Ishikawa (cell line): ENCODE results near the gene CTTN.

Source experiments
- CEBPB ChIP-seq: IDR thresholded peaks from 2 replicates; pipeline ENCODE4 v1.6.1; 2012
- CREB1 ChIP-seq: IDR thresholded peaks from 2 replicates; pipeline ENCODE4 v1.6.1; 2012; ENCODE audit warnings: low read depth
- EGR1 ChIP-seq: IDR thresholded peaks from 2 replicates; pipeline ENCODE4 v1.6.1; 2012
- EP300 ChIP-seq: IDR thresholded peaks from 2 replicates; pipeline ENCODE4 v1.6.1; 2012; ENCODE audit warnings: borderline replicate concordance
- FOXM1 ChIP-seq: IDR thresholded peaks from 2 replicates; pipeline ENCODE4 v1.6.1; 2012; ENCODE audit warnings: low read depth, borderline replicate concordance
- NFIC ChIP-seq: IDR thresholded peaks from 2 replicates; pipeline ENCODE4 v1.6.1; 2012
- RAD21 ChIP-seq: IDR thresholded peaks from 2 replicates; pipeline ENCODE4 v1.6.1; 2012; ENCODE audit warnings: low read depth
- TAF1 ChIP-seq: IDR thresholded peaks from 2 replicates; pipeline ENCODE4 v1.6.1; 2012; ENCODE audit warnings: low read depth, mild to moderate bottlenecking
- TCF12 ChIP-seq: IDR thresholded peaks from 2 replicates; pipeline ENCODE4 v1.6.1; 2012; ENCODE audit warnings: low read depth
- TEAD4 ChIP-seq: IDR thresholded peaks from 2 replicates; pipeline ENCODE4 v1.6.1; 2012
- YY1 ChIP-seq: IDR thresholded peaks from 2 replicates; pipeline ENCODE4 v1.6.1; 2012; ENCODE audit warnings: low read depth
- ZBTB7A ChIP-seq: IDR thresholded peaks from 2 replicates; pipeline ENCODE4 v1.6.1; 2012; ENCODE audit warnings: low read depth
- TF ChIP-seq, protein P1 (sequence below): IDR thresholded peaks from 2 replicates; pipeline ENCODE4 v1.6.1; 2012; ENCODE audit warnings: low read depth, mild to moderate bottlenecking
- TF ChIP-seq, protein P2 (sequence below): IDR thresholded peaks from 2 replicates; pipeline ENCODE4 v1.6.1; 2012
- TF ChIP-seq, protein P3 (sequence below): IDR thresholded peaks from 2 replicates; pipeline ENCODE4 v1.6.1; 2012

Gene CTTN

DNA sequence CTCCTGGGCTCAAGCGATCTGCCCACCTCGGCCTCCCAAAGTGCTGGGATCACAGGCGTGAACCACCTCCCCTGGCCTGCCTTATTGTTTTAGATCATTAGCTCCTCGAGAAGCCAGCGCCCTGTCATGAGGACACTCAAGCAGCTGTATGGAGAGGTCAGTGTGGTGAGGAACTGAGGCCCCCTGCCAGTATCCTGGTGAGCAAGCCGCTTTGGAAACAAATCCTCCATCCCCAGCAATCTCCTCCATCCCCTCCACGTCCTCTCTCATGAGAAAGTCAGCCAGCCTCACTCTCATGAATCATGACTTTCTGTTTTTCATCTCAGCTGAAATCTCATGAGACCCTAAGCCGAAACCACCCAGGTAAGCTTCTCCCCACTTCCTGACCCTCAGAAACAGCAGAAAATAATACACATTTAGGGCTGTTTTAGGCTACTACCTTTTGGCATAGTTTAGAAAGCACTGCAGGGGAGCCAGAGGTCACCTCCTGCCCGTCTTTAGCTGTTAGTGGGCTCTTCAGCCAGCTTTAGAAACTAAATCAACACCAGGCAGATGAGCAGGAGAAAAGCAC, 56.0 kb downstream of the CTTN start:
- TF ChIP-seq RAD21 (no peak), TCF12 (no peak), FOXM1 (no peak), CREB1 (no peak), YY1 (no peak)
- TF ChIP-seq, protein P1, sequence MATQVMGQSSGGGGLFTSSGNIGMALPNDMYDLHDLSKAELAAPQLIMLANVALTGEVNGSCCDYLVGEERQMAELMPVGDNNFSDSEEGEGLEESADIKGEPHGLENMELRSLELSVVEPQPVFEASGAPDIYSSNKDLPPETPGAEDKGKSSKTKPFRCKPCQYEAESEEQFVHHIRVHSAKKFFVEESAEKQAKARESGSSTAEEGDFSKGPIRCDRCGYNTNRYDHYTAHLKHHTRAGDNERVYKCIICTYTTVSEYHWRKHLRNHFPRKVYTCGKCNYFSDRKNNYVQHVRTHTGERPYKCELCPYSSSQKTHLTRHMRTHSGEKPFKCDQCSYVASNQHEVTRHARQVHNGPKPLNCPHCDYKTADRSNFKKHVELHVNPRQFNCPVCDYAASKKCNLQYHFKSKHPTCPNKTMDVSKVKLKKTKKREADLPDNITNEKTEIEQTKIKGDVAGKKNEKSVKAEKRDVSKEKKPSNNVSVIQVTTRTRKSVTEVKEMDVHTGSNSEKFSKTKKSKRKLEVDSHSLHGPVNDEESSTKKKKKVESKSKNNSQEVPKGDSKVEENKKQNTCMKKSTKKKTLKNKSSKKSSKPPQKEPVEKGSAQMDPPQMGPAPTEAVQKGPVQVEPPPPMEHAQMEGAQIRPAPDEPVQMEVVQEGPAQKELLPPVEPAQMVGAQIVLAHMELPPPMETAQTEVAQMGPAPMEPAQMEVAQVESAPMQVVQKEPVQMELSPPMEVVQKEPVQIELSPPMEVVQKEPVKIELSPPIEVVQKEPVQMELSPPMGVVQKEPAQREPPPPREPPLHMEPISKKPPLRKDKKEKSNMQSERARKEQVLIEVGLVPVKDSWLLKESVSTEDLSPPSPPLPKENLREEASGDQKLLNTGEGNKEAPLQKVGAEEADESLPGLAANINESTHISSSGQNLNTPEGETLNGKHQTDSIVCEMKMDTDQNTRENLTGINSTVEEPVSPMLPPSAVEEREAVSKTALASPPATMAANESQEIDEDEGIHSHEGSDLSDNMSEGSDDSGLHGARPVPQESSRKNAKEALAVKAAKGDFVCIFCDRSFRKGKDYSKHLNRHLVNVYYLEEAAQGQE = no peak
- TF ChIP-seq, protein P2, sequence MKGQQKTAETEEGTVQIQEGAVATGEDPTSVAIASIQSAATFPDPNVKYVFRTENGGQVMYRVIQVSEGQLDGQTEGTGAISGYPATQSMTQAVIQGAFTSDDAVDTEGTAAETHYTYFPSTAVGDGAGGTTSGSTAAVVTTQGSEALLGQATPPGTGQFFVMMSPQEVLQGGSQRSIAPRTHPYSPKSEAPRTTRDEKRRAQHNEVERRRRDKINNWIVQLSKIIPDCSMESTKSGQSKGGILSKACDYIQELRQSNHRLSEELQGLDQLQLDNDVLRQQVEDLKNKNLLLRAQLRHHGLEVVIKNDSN = no peak

DNA sequence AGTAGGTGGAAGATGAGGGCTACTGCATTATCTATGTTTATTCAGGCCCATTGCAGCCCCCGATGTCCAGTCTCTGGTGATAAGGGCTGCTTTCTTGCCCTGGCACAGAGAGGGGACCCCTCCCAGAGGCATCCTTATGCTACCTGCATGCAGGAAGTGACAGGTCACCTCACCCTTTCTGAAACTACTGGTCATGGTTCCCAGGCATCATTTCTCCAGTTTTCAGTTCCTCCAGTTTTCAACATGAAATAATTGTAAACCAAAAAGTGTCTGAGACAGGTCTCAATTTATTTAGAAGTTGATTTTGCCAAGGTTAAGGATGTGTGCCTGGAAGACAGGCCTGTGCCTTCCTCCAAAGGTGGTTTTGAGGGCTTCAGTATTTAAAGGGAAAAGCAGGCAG, 57.0 kb downstream of the CTTN start:
- no peak for TF ChIP-seq YY1
- TF ChIP-seq, protein P3, sequence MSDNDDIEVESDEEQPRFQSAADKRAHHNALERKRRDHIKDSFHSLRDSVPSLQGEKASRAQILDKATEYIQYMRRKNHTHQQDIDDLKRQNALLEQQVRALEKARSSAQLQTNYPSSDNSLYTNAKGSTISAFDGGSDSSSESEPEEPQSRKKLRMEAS = no peak
- TF ChIP-seq, protein P2 = no peak

DNA sequence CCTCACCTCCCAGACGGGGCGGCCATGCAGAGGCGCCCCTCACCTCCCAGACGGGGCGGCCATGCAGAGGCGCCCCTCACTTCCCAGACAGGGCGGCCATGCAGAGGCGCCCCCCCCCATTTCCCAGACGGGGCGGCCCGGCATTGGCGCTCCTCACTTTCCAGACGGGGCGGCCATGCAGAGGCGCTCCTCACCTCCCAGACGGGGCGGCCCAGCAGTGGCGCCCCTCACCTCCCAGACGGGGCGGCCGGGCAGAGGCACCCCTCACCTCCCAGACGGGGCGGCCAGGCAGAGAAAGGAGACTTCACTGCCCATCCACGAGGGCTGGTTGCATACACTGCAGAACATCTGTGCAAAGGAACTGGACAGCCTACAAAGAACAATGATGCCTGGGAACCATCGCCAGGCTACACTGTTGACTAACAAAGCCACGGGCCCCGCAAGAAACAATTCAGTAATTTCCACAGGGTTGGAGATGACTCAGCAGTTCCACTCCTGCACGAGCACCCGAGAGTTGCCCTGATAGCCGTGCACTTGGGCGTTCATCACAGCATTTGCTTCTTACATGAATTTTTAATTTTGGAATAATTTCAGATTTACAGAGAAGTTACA, 58.7 kb downstream of the CTTN start:
- TF ChIP-seq TCF12 = no peak
- TF ChIP-seq, protein P2 = no peak
- TF ChIP-seq CREB1 = no peak
- TF ChIP-seq NFIC = no peak
- TF ChIP-seq CEBPB = no peak
- TF ChIP-seq, protein P3 = no peak
- TF ChIP-seq, protein P1 = no peak
- no peak for TF ChIP-seq FOXM1
- TF ChIP-seq EGR1 = no peak
- TF ChIP-seq TEAD4 = no peak
- no peak for TF ChIP-seq ZBTB7A
- no peak for TF ChIP-seq RAD21
- TF ChIP-seq EP300 = no peak
- TF ChIP-seq YY1 = no peak
- TF ChIP-seq TAF1 = no peak

DNA sequence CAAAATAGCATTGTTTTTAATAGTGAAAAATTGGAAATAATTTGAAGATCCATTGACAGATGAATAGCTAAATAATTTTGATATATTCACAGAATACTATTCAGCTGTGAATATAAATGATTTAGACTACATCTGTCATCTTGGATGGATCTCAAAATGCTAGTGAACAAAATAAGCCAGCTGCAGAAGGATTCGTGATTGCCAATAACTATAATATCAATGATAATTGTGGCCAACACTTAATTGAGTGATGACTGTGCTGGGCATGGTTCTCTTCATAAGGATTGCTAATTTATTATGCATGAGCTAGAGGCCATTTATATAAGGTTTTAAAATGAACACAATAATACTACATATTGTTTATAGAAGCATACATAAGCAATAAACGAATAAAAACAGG, 60.4 kb downstream of the CTTN start:
- TF ChIP-seq, protein P1 = no peak
- no peak for TF ChIP-seq EGR1
- no peak for TF ChIP-seq EP300
- TF ChIP-seq, protein P3 = no peak
- no peak for TF ChIP-seq YY1
- no peak for TF ChIP-seq FOXM1
- TF ChIP-seq ZBTB7A = no peak
- no peak for TF ChIP-seq CEBPB
- TF ChIP-seq TCF12 = no peak
- TF ChIP-seq, protein P2 = no peak
- no peak for TF ChIP-seq CREB1
